ENCODE measurements around the gene SAMHD1. TPM values are rescaled to one million over a fixed set of nuclear protein-coding genes. Genes with fewer than 3 reads are reported as not detected.

The SAMHD1 gene
- polyA plus RNA-seq, 2 of the 4 experiments (the other 2 are of a cell fraction), result 9.8 to 11.7 TPM

- H3K4me2 ChIP-seq, result peak overlapping the region; percentile 80
- peaks cover 28% of the 10 kb centered on the region for H3K4me1 ChIP-seq
- H3K9me3 ChIP-seq, result peaks cover 6% of the 10 kb centered on the region; the same call in 1 of the 3 replicates
- CTCF ChIA-PET, result interaction anchor here (0.7 to 3.5 kb wide), 5 partner anchors 11 to 40 kb away, joined by 3 to 16 read pairs (median 6); a partner anchor contains a TSS
- peak overlapping the region; percentile 51 to 71 for H3K27ac ChIP-seq
- TF ChIP-seq FOSL2 (IDR thresholded peaks at IDR 0.05) (no peak), FOSL2 (CRISPR knock-in tag; IDR thresholded peaks at IDR 0.05) (0 out of 2 replicates have a peak, but pooled peaks have one; percentile 11), HES2 (IDR thresholded peaks at IDR 0.05) (no peak)
- ATAC-seq (peak; percentile 77 to 88), DNase-seq (ENCODE audit: low read depth in 1 of 2, low spot score in 1 of 2) (peak in 1 of 2 experiments; percentile 66), FAIRE-seq (no peak)
- WGBS (ENCODE audit: missing lambda C conversion rate), result 46% methylated on average over 5 of the region's 6 CpGs
- POLR2A ChIA-PET, result interaction anchor here (1.8 kb wide), 1 partner anchor 16 kb away, joined by 9 read pairs; a partner anchor contains a TSS
- no peak overlapping the region for H3K4me3 ChIP-seq
These were observed 103.3 kb downstream of the SAMHD1 start for GRCh38 chr20:36848078-36848660.

GRCh38 chr20:36847710-36848040 lies 103.8 kb downstream of the SAMHD1 start:
- Histone ChIP-seq H3K4me2 (peak overlapping the region; percentile 80), H3K9me3 (peaks cover 6% of the 10 kb centered on the region; the same call in 1 of the 3 replicates), H3K27ac (peak overlapping the region; percentile 51 to 71), H3K4me1 (peaks cover 30% of the 10 kb centered on the region), H3K4me3 (no peak overlapping the region)
- WGBS (ENCODE audit: missing lambda C conversion rate), result 86% methylated on average over 1 of the region's 1 CpG
- FAIRE-seq (no peak), ATAC-seq (peak in 1 of 2 experiments; percentile 16; a peak in 3 of 6 replicates), DNase-seq (ENCODE audit: low read depth in 1 of 2, low spot score in 1 of 2) (no peak)
- ChIA-PET CTCF (interaction anchor here (0.5 to 3.5 kb wide), 6 partner anchors 11 to 39 kb away, joined by 3 to 16 read pairs (median 6); a partner anchor contains a TSS), POLR2A (interaction anchor here (0.8 to 1.8 kb wide), 2 partner anchors 16 to 893 kb away, joined by 9 to 12 read pairs; partner anchors contain the start of gene SCAND1)
- TF ChIP-seq PBX3 (IDR thresholded peaks at IDR 0.05) (no peak), CHD2 (IDR thresholded peaks at IDR 0.05; ENCODE audit: low read length, partially characterized antibody) (no peak), FOSB (CRISPR knock-in tag; IDR thresholded peaks at IDR 0.05) (no peak), GATA3 (IDR thresholded peaks at IDR 0.05; ENCODE audit: borderline replicate concordance) (no peak), POLR2AphosphoS2 (conservative IDR thresholded peaks at IDR 0.05; ENCODE audit: low read length) (no peak), TFCP2L1 (CRISPR knock-in tag; IDR thresholded peaks at IDR 0.05) (no peak), POLR2A (IDR thresholded peaks at IDR 0.05; ENCODE audit: low read length) (no peak), CEBPB (IDR thresholded peaks at IDR 0.05) (no peak), ATOH8 (CRISPR knock-in tag; IDR thresholded peaks at IDR 0.05; ENCODE audit: low read depth) (no peak)

- ATAC-seq, result no peak
- WGBS (ENCODE audit: missing lambda C conversion rate), result 93% methylated on average over 18 of the region's 18 CpGs
- Histone ChIP-seq H3K4me1 (peaks cover 30% of the 10 kb centered on the region), H3K27ac (peak overlapping the region in 1 of 2 experiments; percentile 71; a peak in 2 of 6 replicates), H3K9me3 (peaks cover 6% of the 10 kb centered on the region; the same call in 1 of the 3 replicates), H3K4me2 (no peak overlapping the region), H3K4me3 (no peak overlapping the region)
- no peak for FAIRE-seq
- DNase-seq (ENCODE audit: low read depth in 1 of 2, low spot score in 1 of 2), result no peak
- TF ChIP-seq MAX (IDR thresholded peaks at IDR 0.05) (no peak), JUNB (IDR thresholded peaks at IDR 0.05) (no peak), CHD4 (IDR thresholded peaks at IDR 0.05; ENCODE audit: borderline replicate concordance) (no peak), EHMT2 (IDR thresholded peaks at IDR 0.05; ENCODE audit: low read depth) (no peak)
- POLR2A ChIA-PET, result interaction anchor here (0.8 to 1.8 kb wide), 2 partner anchors 17 to 893 kb away, joined by 9 to 12 read pairs; partner anchors contain the start of gene SCAND1
- CTCF ChIA-PET, result interaction anchor here (0.5 to 3.5 kb wide), 7 partner anchors 8 to 39 kb away, joined by 3 to 16 read pairs (median 6); a partner anchor contains a TSS
These were observed 104.3 kb downstream of the SAMHD1 start for GRCh38 chr20:36847009-36847709.

Measured in A549 (cell line).